SK-N-SH (cell line): Measurements from ENCODE around the gene CHCHD5. TPM values are rescaled to one million over a fixed set of nuclear protein-coding genes. Genes with fewer than 3 reads are reported as not detected.

Source experiments
- CTCF ChIA-PET: fragments of 300-600, 350-600 bp; formaldehyde crosslinking; extraction: SDS; loops from one replicate; lab custom pipeline; 2021; lab: Yijun Ruan, JAX
- POLR2A ChIA-PET: fragments of 350-600 bp; sonication (Branson Sonifier 250); formaldehyde crosslinking; extraction: SDS; loops from one replicate; lab custom pipeline; 2020; ENCODE audit warnings: antibody characterized with exemption, inconsistent platforms; lab: Yijun Ruan, JAX
- DNase-seq: peaks from one replicate; pipeline ENCODE4 v3.0.0; 2012
- H2AFZ ChIP-seq: fragments of 200-600 bp; sonication (generic); 2 replicates; pipeline ENCODE4 v1.8.1; 2016; ENCODE audit warnings: antibody characterized with exemption, mild to moderate bottlenecking, low read depth
- H3F3A ChIP-seq: fragments of 200-600 bp; sonication (generic); replicated peaks from 2 replicates; pipeline ENCODE3; 2016; ENCODE audit warnings: antibody characterized with exemption, mild to moderate bottlenecking; ENCODE audit not compliant: insufficient read depth
- H3K27ac ChIP-seq, 2 experiments: fragments of 200-500 bp in 1 of 2; fragments of 200-600 bp in 1 of 2; sonication (Bioruptor generic) in 1 of 2; sonication (generic), shearing (Covaris generic) in 1 of 2; 2 replicates each; pipeline versions ENCODE4 v1.5.1 to v1.6.1; 2014 to 2016; ENCODE audit warnings: low read depth in 2 of 2, inconsistent platforms in 1 of 2, low read length in 1 of 2, mild to moderate bottlenecking in 1 of 2, mixed read lengths in 1 of 2
- H3K27me3 ChIP-seq: fragments of 200-600 bp; sonication (generic), shearing (Covaris generic); 2 replicates; pipeline ENCODE4 v1.6.1; 2016; ENCODE audit warnings: mixed run types; ENCODE audit not compliant: insufficient read depth
- H3K36me3 ChIP-seq, 2 experiments: fragments of 200-500 bp in 1 of 2; fragments of 200-600 bp in 1 of 2; sonication (Bioruptor generic) in 1 of 2; sonication (generic) in 1 of 2; replicated peaks in 1 of 2; 2 replicates each; pipeline versions ENCODE3 to v1.5.1; 2014 to 2016; ENCODE audit warnings: low read length in 1 of 2, mild to moderate bottlenecking in 1 of 2; ENCODE audit not compliant: insufficient read depth in 2 of 2, control insufficient read depth in 1 of 2
- H3K4me1 ChIP-seq, 2 experiments: fragments of 200-500 bp in 1 of 2; fragments of 200-600 bp in 1 of 2; sonication (Bioruptor generic) in 1 of 2; sonication (generic), shearing (Covaris generic) in 1 of 2; 2 replicates each; pipeline versions ENCODE4 v1.5.1 to v1.6.1; 2014 to 2016; ENCODE audit warnings: low read depth in 1 of 2, low read length in 1 of 2, mixed run types in 1 of 2; ENCODE audit not compliant: insufficient read depth in 2 of 2, control insufficient read depth in 1 of 2
- H3K4me2 ChIP-seq: fragments of 200-600 bp; sonication (generic), shearing (Covaris generic); 2 replicates; pipeline ENCODE4 v1.6.1; 2017; ENCODE audit warnings: mixed run types
- H3K4me3 ChIP-seq, 2 experiments: fragments of 200-500 bp in 1 of 2; fragments of 200-600 bp in 1 of 2; sonication (Bioruptor generic) in 1 of 2; sonication (generic), shearing (Covaris generic) in 1 of 2; 2 replicates each; pipeline versions ENCODE4 v1.5.1 to v1.8.1; 2014 to 2016; ENCODE audit warnings: low read depth in 2 of 2, inconsistent platforms in 1 of 2, low read length in 1 of 2, mild to moderate bottlenecking in 1 of 2, mixed read lengths in 1 of 2, moderate library complexity in 1 of 2
- H3K79me2 ChIP-seq: fragments of 200-600 bp; sonication (generic); 2 replicates; pipeline ENCODE4 v1.8.1; 2017; ENCODE audit warnings: mild to moderate bottlenecking; ENCODE audit not compliant: insufficient read depth
- H3K9ac ChIP-seq: fragments of 200-600 bp; sonication (generic); 2 replicates; pipeline ENCODE4 v1.6.1; 2017; ENCODE audit warnings: mixed run types
- H3K9me2 ChIP-seq: fragments of 200-600 bp; sonication (generic); 2 replicates; pipeline ENCODE4 v1.6.1; 2017; ENCODE audit warnings: mixed run types
- H3K9me3 ChIP-seq: fragments of 200-600 bp; sonication (generic); 2 replicates; pipeline ENCODE4 v1.6.1; 2017; ENCODE audit warnings: mixed run types, mild to moderate bottlenecking, moderate library complexity
- H4K20me1 ChIP-seq: fragments of 200-600 bp; sonication (generic); 2 replicates; pipeline ENCODE4 v1.6.1; 2017; ENCODE audit warnings: mild to moderate bottlenecking, mixed run types; ENCODE audit not compliant: insufficient read depth
- CHD2 ChIP-seq: fragments of 150-350 bp; IDR thresholded peaks from 2 replicates; pipeline ENCODE4 v1.6.1; 2018; ENCODE audit warnings: low read length; ENCODE audit not compliant: partially characterized antibody
- EP300 ChIP-seq, 2 experiments: IDR thresholded peaks; 2 replicates each; pipeline versions ENCODE4 v1.4.0 to v1.6.1; 2012; ENCODE audit warnings: borderline replicate concordance in 1 of 2, low read depth in 1 of 2, low read length in 1 of 2
- EZH2phosphoT487 ChIP-seq: fragments of 200-600 bp; sonication (generic); IDR thresholded peaks from 2 replicates; pipeline ENCODE4 v1.6.1; 2017; ENCODE audit warnings: low read depth, mixed run types, mild to moderate bottlenecking, antibody characterized with exemption, moderate library complexity, borderline replicate concordance
- GABPA ChIP-seq: IDR thresholded peaks from 2 replicates; pipeline ENCODE4 v1.4.0; 2012; ENCODE audit warnings: low read depth, mild to moderate bottlenecking
- GATA2 ChIP-seq: sonication (generic); formaldehyde crosslinking; IDR thresholded peaks from 2 replicates; pipeline ENCODE4 v1.5.0; 2020; ENCODE audit warnings: mild to moderate bottlenecking, missing genetic modification reagents
- MAX ChIP-seq: IDR thresholded peaks from 2 replicates; pipeline ENCODE4 v1.4.0; 2012; ENCODE audit warnings: low read depth
- NFIC ChIP-seq: IDR thresholded peaks from 2 replicates; pipeline ENCODE4 v1.4.0; 2012; ENCODE audit warnings: borderline replicate concordance
- NRF1 ChIP-seq: IDR thresholded peaks from 2 replicates; pipeline ENCODE4 v1.6.1; 2012; ENCODE audit warnings: low read depth, mild to moderate bottlenecking, low read length
- PBX3 ChIP-seq: IDR thresholded peaks from 2 replicates; pipeline ENCODE4; 2012
- REST ChIP-seq: IDR thresholded peaks from 2 replicates; pipeline ENCODE4 v1.6.1; 2012; ENCODE audit warnings: mild to moderate bottlenecking, low read depth, low read length, moderate library complexity
- SIN3A ChIP-seq: IDR thresholded peaks from 2 replicates; pipeline ENCODE4 v1.6.1; 2012; ENCODE audit warnings: low read depth, mild to moderate bottlenecking, low read length, moderate library complexity, borderline replicate concordance
- SMC3 ChIP-seq: IDR thresholded peaks from 2 replicates; pipeline ENCODE4 v1.6.1; 2012; ENCODE audit warnings: low read depth, low read length, improper control_type of control experiment
- TCF12 ChIP-seq: IDR thresholded peaks from 2 replicates; pipeline ENCODE4 v1.4.0; 2012
- TEAD4 ChIP-seq: IDR thresholded peaks from 2 replicates; pipeline ENCODE4 v1.4.0; 2012; ENCODE audit warnings: mild to moderate bottlenecking, borderline replicate concordance; ENCODE audit not compliant: insufficient read depth
- USF1 ChIP-seq: IDR thresholded peaks from 2 replicates; pipeline ENCODE4 v1.4.0; 2012; ENCODE audit warnings: low read depth, borderline replicate concordance
- WGBS: methylation state at CpG from one replicate; pipeline ENCODE4 v1.1.6; 2017; ENCODE audit warnings: low lambda C conversion rate; 5-methylcytosine and 5-hydroxymethylcytosine counted together
- polyA plus RNA-seq, 3 experiments: library from polyadenylated mRNA; depleted of rRNA; stranded (reverse); fragments of >200 nt; gene quantifications; 2 replicates each; pipeline ENCODE4 v1.2.3, GENCODE V29; 2012
- TF ChIP-seq, protein P1 (sequence below): fragments of 150-350 bp; IDR thresholded peaks from 2 replicates; pipeline ENCODE4 v1.6.1; 2016; ENCODE audit warnings: mild to moderate bottlenecking, low read depth, low read length
- TF ChIP-seq, protein P2 (sequence below): IDR thresholded peaks from 2 replicates; pipeline ENCODE4 v1.4.0; 2012; ENCODE audit warnings: low read depth, borderline replicate concordance
- TF ChIP-seq, protein P3 (sequence below): fragments of 200-600 bp; sonication (generic); IDR thresholded peaks from 2 replicates; pipeline ENCODE4 v1.6.1; 2017; ENCODE audit warnings: antibody characterized with exemption, mild to moderate bottlenecking, moderate library complexity

Gene CHCHD5, protein sequence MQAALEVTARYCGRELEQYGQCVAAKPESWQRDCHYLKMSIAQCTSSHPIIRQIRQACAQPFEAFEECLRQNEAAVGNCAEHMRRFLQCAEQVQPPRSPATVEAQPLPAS
- polyA plus RNA-seq (2012; rRNA removed), result 29.9 and 55.9 TPM in 2 replicates
- polyA plus RNA-seq (2012; cell fraction: cytosol; rRNA removed), result 26.1 and 41.4 TPM in 2 replicates
- 29.5 and 43.9 TPM in 2 replicates for polyA plus RNA-seq (2012; cell fraction: nucleus; rRNA removed)

DNA sequence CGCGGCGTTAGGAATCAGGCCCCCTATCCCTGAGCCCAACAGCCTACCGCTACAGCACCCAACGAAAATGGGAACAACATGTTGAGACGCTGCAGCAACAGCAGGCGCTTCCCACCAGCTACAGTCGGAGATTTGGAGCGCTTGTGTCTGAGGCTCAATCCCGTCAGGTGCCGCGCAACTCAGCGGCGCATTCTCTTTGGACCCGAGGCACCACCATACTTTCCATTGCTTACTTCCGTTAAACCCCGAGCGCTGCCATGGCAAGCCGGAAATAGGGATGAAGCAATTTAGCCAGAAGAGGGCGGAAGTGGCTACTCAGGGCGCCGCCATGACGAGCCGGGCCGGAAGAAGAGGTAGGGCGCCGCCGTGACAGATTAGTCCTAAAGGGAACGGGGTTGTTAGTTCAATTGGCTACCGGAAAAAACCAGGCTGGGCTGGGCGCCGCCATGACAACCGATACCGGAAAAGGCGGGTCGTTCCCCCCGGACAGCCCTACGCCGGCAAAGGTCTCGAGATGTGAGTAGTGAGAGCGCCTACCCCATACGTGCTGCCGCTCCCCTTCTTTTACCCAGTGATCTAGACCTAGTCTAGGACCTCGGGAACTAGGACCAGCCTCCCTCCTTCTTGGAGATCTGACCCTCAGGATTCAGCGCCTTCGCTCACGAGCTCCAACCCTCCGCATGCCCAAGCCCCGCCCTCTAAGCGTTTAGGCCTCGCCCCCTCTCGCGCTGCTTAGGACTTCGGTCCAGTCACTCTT is at the start of gene CHCHD5:
Gene CHCHD5, plus strand, starts transcription at position 476 of the 757 bp plus-strand sequence. Its CDS starts 39 bp downstream, at position 515.
- Histone ChIP-seq H3K27me3 (no peaks in the 10 kb centered on the region), H3K36me3 (peaks cover 6 to 18% of the 10 kb centered on the region in 2 experiments), H3K27ac (peak within 1 kb of the TSS; percentile 97 to 98), H4K20me1 (no peaks in the 10 kb centered on the region), H3K4me2 (peak within 1 kb of the TSS; percentile 89), H3K9me2 (no peaks in the 10 kb centered on the region), H3K9ac (peak within 1 kb of the TSS; percentile 90), H2AFZ (peak within 1 kb of the TSS; percentile 93), H3K4me1 (peaks cover 12 to 31% of the 10 kb centered on the region in 2 experiments; a peak in 3 of 4 replicates), H3K79me2 (peaks cover 11% of the 10 kb centered on the region), H3K9me3 (no peaks in the 10 kb centered on the region), H3F3A (peaks cover 25% of the 10 kb centered on the region), H3K4me3 (peak within 1 kb of the TSS; percentile 78 to 83)
- POLR2A ChIA-PET, result interaction anchor here (0.6 to 1.4 kb wide), 5 partner anchors 15 to 329 kb away, joined by 3 to 6 read pairs (median 5); partner anchors contain the start of gene ZC3H8
- peak; percentile 87 for DNase-seq
- CTCF ChIA-PET, result interaction anchor here (0.6 to 3.7 kb wide), 22 partner anchors 11 to 537 kb away, joined by 3 to 28 read pairs (median 5); partner anchors contain the start of gene ZC3H8
- WGBS, result 3% methylated on average over 43 of the region's 54 CpGs
- TF ChIP-seq SMC3 (no peak), GABPA (peak; percentile 95), PBX3 (peak; percentile 70), CHD2 (peak; percentile 66), NRF1 (peak; percentile 40), TEAD4 (no peak), GATA2 (CRISPR knock-in tag) (no peak), USF1 (no peak), REST (0 out of 2 replicates have a peak, but pooled peaks have one; percentile 56), EZH2phosphoT487 (no peak), MAX (peak; percentile 75), NFIC (no peak), EP300 (IDR thresholded peaks at IDR 0.05; ENCODE audit: borderline replicate concordance in 1 of 2, low read depth in 1 of 2, low read length in 1 of 2) (no peak; a peak in 1 of 4 replicates), TCF12 (peak; percentile 36; the same call in 1 of the 2 replicates), SIN3A (peak; percentile 84; the same call in 1 of the 2 replicates)
- TF ChIP-seq, protein P1, sequence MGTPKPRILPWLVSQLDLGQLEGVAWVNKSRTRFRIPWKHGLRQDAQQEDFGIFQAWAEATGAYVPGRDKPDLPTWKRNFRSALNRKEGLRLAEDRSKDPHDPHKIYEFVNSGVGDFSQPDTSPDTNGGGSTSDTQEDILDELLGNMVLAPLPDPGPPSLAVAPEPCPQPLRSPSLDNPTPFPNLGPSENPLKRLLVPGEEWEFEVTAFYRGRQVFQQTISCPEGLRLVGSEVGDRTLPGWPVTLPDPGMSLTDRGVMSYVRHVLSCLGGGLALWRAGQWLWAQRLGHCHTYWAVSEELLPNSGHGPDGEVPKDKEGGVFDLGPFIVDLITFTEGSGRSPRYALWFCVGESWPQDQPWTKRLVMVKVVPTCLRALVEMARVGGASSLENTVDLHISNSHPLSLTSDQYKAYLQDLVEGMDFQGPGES, result no peak
- TF ChIP-seq, protein P2, sequence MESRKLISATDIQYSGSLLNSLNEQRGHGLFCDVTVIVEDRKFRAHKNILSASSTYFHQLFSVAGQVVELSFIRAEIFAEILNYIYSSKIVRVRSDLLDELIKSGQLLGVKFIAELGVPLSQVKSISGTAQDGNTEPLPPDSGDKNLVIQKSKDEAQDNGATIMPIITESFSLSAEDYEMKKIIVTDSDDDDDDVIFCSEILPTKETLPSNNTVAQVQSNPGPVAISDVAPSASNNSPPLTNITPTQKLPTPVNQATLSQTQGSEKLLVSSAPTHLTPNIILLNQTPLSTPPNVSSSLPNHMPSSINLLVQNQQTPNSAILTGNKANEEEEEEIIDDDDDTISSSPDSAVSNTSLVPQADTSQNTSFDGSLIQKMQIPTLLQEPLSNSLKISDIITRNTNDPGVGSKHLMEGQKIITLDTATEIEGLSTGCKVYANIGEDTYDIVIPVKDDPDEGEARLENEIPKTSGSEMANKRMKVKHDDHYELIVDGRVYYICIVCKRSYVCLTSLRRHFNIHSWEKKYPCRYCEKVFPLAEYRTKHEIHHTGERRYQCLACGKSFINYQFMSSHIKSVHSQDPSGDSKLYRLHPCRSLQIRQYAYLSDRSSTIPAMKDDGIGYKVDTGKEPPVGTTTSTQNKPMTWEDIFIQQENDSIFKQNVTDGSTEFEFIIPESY, result peak; percentile 1; the same call in 1 of the 2 replicates
- TF ChIP-seq, protein P3, sequence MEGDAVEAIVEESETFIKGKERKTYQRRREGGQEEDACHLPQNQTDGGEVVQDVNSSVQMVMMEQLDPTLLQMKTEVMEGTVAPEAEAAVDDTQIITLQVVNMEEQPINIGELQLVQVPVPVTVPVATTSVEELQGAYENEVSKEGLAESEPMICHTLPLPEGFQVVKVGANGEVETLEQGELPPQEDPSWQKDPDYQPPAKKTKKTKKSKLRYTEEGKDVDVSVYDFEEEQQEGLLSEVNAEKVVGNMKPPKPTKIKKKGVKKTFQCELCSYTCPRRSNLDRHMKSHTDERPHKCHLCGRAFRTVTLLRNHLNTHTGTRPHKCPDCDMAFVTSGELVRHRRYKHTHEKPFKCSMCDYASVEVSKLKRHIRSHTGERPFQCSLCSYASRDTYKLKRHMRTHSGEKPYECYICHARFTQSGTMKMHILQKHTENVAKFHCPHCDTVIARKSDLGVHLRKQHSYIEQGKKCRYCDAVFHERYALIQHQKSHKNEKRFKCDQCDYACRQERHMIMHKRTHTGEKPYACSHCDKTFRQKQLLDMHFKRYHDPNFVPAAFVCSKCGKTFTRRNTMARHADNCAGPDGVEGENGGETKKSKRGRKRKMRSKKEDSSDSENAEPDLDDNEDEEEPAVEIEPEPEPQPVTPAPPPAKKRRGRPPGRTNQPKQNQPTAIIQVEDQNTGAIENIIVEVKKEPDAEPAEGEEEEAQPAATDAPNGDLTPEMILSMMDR, result 0 out of 2 replicates have a peak, but pooled peaks have one; percentile 6
